T-helper 1 cell treated with Interleukin-12 subunit alpha and Interleukin-12 subunit beta and Interleukin-4 antibody, amounts not matched to agents 30 ng/mL and 1 ng/mL, for 36 hours (primary cell): Measurements from ENCODE around the gene NRL. TPM values are rescaled to one million over a fixed set of nuclear protein-coding genes. Genes with fewer than 3 reads are reported as not detected.

ENCODE experiments used
- intact Hi-C: fragments of 100-400 bp; cut with micrococcal nuclease; formaldehyde crosslinking; loops from one replicate; pipeline ENCODE4 v1.15.1; 2024
- total RNA-seq: library from RNA; stranded (reverse); gene quantifications from 2 replicates; pipeline ENCODE4 v1.2.3, GENCODE V29; 2022

The NRL gene
- total RNA-seq, 1 donor from 2014 or later: 2.5 TPM

DNA sequence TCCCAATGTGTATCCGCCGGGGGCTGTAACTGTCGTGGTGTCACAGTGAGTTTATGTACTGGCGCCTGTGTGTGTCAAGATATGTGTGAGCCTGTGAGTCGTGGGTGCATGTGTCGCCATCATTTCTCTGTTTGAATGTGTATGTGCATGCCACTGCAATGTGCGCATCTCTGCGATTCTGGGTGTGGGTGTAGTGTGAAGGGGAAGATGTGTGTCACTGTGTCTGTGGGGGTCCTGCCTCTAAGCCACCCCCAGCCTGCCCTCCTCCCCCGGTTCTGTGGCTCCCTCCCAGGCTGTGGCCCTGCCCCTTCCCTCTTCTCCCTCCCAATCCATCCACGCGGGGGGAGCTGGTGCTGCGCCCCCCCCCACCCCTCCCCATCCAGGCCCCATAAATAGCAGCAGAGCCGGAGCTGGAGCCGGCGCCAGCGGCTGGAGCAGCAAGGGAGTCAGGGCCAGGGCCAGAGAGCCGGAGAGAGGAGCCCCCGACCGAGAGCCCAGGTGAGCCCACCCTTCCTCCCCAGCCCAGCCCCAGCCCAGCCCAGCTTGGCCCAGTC lies 43.5 kb downstream of the NRL start, which contains the start of gene CPNE6:
Gene CPNE6, plus strand, starts transcription at position 419 of the 554 bp plus-strand sequence. CDS start 1,375 bp downstream, outside the sequence.
- intact Hi-C loops: no loop called here

DNA sequence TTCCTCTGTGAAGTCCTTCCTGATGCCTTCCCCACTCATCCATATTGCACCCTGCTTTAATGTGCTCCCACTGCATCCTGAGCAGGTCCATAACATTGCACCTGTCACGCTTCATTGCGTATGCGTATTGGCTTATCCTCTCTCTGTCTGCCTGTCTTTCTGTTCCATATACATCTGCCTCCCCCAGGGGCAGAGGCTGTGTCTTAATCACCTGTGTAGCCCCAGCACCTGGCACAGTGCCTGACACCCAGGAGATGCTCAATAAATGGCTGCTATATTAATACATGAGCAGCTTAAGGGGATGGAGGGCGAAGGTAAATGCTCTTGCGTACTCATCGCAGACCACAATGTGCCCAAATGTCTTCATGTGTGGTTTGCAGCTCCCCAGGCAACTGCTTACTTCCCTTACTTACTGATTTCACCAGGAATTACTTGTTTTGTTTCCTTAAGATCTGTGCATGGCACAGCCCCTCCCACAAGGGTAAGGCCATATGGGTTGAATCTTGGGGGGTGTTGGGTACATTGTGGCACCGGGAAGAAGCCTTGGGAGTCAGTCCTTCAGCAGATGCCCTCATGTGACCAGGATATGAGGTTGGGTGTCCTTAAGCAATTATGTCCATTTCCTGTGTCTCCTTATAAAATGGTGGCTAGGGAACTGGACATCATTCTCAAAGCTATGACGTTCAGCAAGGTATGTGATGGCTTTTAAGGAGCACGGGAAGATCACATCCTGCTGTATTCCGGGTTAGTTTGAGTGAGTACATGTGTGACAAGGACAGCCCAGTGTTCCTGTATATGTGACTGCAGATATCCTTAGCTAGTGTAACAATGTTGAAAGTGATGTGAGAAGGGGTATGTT lies 44.2 kb downstream of the NRL start:
- intact Hi-C loops: no loop called here

DNA sequence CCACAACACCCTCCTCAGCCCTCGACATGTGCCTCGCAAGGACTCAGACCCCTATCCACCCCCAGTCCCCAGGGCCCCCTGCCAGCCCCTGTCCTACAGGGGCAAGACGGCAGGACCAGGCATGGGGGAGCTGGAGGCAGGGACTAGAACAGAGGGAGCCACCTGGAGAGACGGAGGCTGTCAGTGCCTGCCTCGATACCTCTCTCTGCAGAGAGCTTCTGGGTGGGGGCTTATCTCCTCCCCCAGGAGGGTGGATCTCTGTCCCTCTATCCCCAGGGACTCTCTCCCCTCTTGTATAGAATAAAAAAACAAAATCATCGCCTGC lies 45.4 kb downstream of the NRL start:
- intact Hi-C loops: no loop called here

DNA sequence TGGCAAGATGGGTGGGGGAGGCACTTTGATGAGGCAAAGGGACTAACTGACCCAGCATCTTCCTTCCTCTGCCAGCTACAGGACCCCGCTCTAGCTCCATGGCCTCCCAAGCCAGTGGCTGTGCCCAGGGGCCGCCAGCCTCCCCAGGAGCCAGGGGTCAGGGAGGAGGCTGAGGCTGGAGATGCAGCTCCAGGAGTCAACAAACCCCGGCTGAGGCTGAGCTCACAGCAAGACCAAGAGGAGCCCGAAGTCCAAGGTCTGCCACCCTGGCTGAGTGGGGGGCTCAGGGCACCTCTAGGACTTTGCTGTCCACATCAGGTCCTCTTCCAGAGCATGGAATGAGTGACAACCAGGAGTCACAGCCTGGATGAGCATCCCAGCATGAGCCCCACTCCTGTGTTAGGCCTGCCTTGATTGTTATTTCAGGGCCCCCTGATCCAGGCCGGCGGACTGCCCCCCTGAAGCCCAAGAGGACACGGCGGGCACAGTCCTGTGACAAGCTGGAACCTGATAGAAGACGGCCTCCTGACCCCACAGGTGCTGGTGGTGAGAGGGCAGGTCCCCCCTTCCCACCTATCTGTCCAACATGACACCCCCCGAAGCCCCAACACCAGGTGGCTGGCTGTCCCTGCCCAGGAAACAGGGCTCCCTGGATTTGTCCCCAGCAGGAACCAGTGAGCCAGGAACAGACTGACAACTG lies 45.9 kb downstream of the NRL start:
- intact Hi-C loops: no loop called here

DNA sequence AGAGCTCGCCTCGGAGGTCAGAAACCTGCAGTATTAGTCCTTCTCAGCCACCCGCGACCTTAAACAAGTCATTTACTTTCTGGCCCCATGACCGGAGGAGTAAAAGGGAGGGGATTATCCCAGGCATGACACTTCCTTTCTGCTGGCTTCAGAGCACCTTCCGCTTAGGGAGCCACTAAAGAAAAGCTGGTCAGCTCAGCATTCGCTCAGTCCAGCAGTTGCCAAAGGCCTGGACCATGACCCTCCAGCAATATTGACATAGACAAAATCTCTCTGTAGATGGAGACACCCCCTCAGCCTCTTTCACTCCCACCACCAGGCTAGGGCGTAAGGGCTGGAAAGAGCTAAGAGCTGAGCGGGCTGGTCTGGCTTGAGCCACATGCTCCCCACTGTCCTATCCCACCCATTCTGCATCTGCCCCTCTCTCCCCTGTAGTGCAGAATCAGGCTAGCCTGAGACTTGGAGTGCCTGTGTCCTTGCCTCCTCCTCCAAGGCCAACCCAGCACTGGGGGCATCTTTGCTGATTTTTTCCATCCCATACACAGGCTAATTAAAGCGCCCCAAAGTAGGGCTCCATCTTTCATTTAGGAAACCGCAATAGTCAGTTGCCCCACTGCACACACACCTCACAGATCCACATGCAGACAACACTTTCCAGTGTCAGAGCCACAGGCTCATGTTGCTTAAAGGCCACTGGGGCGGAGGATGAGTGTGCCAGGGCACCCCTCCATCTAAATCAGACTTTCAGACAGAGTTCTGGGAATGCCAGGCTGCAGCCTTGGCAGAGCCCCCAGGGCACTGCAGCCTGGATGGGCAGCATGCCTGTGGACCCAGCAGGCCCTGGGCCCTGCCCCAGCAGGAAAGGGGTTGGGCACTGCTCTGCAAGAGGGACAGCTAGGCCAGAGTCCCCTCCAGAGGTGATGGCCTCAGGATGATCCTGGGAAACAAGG lies 47.3 kb downstream of the NRL start:
- intact Hi-C loops: no loop called here

DNA sequence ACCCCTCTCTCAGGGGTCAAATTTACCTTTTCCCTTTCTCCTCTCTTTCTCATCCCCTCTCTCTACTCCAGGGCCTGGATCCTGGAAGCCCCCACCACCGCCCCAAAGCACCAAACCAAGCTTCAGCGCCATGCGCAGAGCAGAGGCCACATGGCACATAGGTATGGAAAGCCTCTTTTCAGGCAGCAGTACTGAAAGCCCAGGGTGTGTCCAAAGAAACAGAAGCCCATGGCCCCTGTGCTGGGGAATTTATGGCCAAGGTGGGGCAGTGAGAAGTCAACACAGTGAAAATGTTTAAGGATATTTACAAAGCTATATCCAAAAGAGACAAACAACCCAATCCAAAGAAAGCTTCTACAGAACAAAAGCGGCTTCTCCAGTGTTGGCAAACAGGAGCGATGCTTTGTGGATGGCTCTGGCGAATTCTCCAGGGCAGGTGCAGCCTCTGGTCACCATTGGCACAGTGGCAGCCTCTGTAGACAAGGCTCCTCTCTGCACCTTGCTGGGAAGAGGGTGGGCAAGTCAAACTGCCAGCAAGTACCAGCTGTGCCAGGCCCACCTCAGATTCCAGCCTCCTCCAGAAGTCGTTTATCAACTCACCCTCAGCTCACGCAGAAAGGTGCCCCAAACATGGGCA lies 48.1 kb downstream of the NRL start:
- intact Hi-C loops: no loop called here

DNA sequence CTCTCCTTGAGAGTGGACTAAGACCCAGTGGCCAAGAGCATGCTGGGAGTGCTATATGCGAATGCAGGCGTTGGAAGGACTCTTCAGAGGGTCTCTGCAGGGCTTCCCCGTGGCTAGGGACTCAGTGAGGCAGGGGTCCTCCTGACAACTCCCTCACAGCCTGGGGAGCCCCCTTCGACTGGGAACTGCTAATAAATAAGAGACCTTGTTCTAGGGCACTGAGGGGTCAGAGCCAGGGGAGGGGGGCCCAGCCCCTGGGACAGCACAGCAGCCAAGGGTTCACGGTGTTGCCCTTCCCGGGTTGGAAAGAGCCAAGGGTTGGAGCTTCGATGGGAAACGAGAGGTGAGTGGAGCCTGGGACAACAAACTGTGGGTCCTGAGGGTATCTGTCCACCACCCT lies 49.3 kb downstream of the NRL start:
- intact Hi-C loops: no loop called here

DNA sequence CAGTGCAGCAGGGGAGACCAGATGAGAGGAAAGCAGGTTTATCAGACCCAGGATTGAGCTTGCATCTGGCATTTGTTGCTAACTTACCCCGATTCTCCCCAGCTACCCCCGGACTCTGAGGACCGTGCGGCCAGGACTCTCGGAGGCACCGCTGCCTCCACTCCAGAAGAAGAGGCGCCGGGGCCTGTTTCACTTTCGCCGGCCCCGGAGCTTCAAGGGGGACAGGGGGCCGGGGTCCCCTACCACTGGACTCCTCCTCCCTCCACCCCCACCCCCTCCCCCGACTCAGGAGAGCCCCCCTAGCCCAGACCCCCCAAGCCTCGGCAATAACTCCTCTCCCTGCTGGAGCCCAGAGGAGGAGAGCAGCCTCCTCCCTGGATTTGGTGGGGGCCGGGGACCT lies 49.9 kb downstream of the NRL start:
- intact Hi-C loops: no loop called here

DNA sequence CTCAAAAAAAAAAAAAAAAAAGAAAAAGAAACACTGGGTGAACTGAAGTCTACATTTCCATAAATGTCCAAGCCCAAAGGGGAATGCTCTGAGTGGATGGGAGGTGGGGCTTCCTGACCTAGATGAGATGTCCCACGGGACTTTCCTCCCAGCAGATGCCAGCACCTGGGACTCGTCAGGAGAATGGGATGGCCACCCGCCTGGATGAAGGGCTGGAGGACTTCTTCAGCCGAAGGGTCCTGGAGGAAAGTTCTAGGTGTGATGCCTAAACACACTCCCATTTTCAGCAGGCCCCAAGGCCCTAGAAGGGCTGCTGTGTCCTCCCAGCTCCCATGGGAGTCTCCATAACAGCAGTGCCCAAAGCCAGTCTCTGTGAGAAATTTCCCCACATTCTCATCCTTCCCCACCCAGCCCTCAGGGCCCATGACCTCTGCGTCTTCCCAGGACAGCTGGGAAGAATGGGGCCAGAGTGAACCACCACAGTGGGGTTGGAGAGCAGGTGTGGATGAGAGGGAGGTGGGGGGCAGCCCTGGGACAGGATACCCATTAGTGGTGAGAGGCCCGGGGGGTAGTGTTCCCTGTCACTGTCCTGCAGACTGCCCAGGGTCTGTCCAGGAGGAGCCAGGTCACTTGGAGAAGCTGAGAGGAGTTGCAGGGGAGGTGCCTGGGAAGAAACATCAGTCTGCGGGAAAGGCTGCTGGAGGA lies 50.5 kb downstream of the NRL start:
- intact Hi-C loops: no loop called here

DNA sequence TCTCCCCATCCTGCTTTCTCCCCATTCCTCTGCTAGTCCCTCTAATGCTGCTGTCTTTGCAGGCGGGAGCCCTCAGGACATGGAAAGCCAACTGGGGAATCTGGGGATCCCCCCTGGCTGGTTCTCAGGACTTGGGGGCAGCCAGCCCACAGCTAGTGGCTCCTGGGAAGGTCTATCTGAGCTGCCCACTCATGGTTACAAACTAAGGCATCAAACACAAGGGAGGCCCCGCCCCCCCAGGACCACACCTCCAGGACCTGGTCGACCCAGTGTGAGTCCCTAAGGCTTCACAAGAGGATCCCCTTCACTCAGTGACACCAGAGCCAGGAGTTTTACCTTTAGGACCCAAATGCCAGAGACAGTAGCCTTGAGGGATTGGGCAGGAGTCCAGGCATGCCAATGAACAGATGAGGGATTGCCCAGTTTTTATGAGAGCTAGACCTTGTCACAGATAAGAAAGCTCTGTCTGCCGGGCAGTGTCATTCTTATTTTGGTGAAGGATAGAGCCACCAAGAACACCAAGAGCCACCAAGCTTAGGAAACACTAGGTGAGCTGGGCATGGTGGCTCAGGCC lies 51.4 kb downstream of the NRL start:
- intact Hi-C loops: no loop called here

DNA sequence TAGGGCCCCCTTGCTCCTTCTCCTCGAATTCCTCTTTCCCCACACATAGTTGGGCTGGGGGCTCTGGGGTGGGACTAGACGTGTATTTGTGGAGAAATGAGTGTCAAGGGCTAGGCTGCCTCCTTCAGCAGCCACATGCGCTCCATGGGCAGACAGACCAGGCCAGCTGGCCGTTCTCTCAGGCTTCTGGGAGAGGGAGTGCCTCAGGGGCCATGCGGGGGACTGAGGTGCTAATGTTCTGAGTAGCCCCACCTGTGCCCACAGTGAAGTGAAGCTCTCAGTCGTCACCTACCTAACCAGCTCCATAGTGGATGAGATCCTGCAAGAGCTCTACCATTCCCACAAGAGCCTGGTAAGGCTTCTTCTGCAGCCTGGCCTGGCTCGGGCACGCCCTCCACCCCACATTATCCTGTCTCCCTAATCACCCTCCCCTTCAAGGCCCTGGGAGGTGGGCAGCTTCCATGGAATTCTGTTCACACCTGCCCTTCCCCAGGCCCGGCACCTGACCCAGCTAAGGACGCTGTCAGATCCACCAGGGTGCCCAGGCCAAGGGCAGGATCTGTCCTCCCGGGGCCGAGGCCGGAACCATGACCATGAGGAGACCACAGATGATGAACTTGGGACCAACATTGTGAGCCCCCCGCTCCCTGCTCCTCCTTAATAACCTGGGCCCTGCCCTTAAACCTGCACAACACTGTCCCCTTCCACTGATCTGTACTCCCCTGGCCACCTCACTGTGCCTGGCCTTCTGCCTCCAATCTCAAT lies 52.4 kb downstream of the NRL start:
- intact Hi-C loops: no loop called here

DNA sequence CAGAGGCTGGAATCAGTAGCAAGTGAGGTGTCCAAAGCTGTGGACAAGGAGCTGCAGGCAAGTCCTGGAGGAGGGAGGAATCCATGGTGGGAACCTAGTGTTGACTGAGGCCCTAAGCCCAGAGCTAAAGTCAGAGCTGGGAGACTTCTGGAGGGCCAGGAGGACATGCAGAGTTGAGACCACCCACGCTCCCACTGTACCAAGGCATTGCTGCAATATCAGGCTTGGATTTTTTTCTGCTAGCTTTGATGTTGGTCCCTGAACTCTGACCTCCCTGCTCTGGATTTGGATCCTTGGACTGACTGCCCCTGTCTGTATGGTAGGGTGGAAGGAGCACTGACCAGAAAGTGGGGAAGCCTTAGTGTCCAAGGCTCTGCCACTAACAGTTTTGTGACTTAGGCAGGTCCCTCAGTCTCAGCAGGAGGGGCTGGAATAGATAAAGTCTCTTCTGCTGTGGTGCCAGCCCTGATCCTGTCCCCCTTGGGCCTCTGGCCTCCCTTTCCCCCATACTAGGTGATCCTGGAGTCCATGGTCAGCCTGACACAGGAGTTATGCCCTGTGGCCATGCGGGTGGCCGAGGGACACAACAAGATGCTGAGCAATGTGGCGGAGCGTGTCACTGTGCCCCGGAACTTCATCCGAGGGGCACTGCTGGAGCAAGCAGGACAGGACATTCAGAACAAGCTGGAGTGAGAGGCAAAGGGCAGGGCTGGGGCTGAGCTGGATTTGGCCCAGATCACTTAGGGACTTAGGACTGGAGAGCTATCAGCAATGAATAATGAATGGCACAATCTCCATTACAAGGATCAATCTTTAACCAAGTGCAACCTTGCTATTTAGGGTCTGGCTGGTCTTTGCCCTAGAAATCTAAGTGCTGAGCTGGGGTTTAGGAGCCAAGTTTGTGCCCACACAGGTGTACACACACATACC lies 53.5 kb downstream of the NRL start:
- intact Hi-C loops: no loop called here

DNA sequence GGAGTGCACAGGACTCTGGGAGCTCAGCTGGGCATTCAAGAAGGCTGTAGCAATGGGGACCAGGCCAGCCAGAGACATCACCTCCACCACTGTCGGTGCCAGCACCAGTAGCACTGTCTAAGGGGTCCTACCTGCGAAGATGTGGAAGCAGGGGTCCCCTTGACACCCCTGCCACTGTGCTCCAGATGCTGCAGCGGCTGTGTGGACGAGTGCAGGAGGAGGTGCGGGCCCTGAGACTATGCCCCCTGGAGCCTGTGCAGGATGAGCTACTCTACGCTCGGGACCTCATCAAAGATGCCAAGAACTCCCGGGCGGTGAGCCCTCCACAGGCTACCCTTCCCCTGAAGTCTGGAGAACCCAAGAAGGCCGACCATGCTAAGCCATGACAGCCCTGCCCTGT lies 54.3 kb downstream of the NRL start:
- intact Hi-C loops: no loop called here

DNA sequence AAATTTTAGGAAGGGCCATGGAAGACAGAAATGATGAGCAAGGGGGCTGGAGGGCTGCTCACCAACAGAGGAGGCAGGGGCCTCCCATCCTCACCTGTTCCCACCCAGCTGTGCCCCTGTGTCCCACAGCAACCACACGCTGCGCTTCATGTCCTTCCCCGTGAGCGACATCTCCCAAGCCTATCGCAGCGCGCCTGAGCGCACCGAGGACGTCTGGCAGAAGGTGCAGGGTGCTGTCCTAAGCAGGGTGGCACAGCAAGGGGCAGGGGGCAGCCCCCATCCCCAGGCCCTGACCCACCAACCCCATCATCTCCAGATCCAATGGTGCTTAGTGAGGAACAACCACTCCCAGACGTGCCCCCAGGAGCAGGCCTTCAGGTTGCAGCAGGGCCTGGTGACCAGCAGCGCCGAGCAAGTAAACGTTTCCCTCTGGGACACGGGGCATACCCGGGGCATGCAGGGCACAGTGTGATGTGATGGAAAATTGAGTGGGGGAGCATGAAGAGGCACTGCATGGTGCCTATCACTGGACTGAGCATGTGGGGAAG lies 54.8 kb downstream of the NRL start:
- intact Hi-C loops: no loop called here

DNA sequence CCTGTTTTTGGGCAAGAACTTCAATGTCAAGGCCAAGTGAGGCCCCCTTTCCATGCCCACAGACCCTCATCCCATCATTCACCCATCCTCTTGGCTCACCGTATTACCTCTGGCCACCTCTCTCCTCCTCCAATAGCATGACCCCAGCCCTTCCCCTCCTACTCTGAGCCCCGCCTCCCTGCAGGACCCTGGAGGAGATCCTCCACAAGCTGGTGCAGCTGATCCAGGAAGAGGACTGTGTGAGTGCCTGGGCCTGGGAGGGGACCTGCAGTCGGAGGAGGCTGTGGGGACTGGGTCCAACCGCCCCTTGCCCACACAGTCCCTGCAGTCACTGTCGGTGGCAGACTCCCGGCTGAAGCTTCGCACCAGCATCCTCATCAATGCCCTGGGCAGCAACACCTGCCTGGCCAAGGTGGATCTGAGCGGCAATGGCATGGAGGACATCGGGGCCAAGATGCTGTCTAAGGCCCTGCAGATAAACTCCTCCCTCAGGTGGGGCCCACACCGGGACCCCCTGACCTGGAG lies 55.7 kb downstream of the NRL start:
- intact Hi-C loops: loop anchor here (1.0 kb wide), 5 partner anchors 31 to 102 kb away; partner anchors contain the start of genes IRF9 and PCK2

DNA sequence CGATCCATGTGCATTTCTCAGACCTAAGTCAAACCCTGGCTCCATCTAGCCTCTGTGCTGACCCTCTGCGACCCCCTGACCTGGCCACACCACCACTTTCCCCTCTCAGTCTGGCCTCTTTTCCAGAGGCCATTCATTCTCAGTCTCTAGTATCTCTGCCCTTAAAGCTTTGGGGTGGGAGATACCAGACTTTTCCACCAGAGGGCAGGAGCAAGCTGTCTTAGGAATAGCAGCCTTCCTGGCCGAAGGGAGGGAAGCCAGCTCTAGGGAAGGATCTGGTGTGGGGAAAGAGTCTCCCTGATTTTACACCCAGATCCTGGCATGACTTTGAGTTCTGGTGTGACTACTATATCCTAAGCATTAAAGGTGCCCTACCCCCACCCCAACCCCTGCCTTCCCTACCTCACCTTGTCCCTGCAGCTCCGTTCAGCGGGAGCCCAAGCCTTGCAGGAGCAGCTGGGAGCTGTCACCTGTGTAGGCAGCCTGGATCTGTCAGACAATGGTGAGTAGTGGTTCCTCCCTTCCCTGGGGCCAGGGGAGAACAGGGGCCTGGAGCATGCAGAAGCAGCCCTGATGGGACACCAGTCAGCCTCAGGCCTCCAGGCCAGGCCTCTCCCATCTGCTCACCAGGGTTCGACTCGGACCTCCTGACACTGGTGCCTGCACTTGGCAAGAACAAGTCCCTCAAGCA lies 56.3 kb downstream of the NRL start:
- intact Hi-C loops: loop anchor here (1.0 kb wide), 5 partner anchors 32 to 103 kb away; partner anchors contain the start of genes IRF9 and PCK2

DNA sequence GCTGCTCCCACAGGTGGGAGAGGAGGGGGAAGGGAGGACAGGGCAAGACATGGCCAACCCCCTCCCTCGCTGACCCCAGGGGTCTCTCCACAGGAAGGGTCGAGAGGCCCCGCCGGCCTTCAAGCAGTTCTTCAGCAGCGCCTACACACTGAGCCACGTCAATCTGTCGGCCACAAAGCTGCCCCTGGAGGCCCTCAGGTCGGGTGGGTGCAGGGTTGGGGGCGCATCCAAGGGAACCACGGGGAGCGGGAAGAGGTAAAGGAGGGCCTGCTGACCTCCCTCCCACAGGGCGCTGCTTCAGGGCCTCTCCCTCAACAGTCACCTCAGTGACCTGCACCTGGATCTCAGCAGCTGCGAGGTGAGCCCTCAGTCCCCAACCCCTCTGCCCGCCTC lies 56.9 kb downstream of the NRL start:
- intact Hi-C loops: loop anchor here (1.0 kb wide), 5 partner anchors 32 to 103 kb away; partner anchors contain the start of genes IRF9 and PCK2
